Measurements from ENCODE around the gene RPIA. TPM values are rescaled to one million over a fixed set of nuclear protein-coding genes. Genes with fewer than 3 reads are reported as not detected.
A peak's percentile ranks its signal among the peaks of the same experiment; 100 is the strongest.

Gene RPIA
- total RNA-seq, 1 donor from 2014 or later, result 15.0 TPM

DNA sequence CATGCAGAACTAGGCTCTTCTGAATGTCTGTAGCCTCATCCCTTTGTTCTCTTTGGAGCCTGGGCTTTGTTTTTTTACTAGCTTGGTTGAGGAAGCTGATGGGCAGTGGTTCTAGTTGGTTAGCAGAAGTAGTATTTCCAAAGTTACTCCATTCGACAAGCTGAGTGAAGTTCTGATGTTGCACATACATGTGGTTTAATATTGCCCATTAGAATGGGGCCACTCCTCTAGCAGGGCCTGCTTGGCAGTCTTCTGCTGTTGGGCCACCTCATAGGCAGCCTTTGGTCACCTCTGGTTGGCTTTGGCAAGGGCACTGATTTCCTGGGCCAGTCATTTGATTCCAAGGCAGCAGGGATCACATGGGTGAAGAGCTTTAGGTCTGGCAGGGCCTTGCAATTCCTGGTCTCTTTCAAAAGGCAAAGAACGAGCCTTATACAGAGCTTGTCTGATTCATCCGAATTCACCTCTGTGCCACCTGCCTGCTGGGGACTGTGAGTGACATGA lies 2.5 kb downstream of the RPIA start:
- TF ChIP-seq, protein P1, sequence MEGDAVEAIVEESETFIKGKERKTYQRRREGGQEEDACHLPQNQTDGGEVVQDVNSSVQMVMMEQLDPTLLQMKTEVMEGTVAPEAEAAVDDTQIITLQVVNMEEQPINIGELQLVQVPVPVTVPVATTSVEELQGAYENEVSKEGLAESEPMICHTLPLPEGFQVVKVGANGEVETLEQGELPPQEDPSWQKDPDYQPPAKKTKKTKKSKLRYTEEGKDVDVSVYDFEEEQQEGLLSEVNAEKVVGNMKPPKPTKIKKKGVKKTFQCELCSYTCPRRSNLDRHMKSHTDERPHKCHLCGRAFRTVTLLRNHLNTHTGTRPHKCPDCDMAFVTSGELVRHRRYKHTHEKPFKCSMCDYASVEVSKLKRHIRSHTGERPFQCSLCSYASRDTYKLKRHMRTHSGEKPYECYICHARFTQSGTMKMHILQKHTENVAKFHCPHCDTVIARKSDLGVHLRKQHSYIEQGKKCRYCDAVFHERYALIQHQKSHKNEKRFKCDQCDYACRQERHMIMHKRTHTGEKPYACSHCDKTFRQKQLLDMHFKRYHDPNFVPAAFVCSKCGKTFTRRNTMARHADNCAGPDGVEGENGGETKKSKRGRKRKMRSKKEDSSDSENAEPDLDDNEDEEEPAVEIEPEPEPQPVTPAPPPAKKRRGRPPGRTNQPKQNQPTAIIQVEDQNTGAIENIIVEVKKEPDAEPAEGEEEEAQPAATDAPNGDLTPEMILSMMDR (IDR thresholded peaks at IDR 0.05), result no peak
- Mint-ChIP-seq H3K4me1 (ENCODE audit: unreplicated experiment) (peaks cover 29% of the 10 kb centered on the region), H3K36me3 (ENCODE audit: unreplicated experiment) (no peaks in the 10 kb centered on the region), H3K4me3 (ENCODE audit: unreplicated experiment) (no peak overlapping the region), H3K9me3 (ENCODE audit: unreplicated experiment) (peaks cover 3% of the 10 kb centered on the region), H3K27ac (ENCODE audit: unreplicated experiment) (no peak overlapping the region), H3K27me3 (ENCODE audit: unreplicated experiment) (no peaks in the 10 kb centered on the region)
- DNase-seq (ENCODE audit: extremely low spot score, unreplicated experiment), result no peak

GRCh38 chr2:88696611-88697010 lies 5.1 kb downstream of the RPIA start:
- no peak overlapping the region for H3K4me3 Mint-ChIP-seq (ENCODE audit: unreplicated experiment)

GRCh38 chr2:88697370-88698026 lies 6.0 kb downstream of the RPIA start:
- Mint-ChIP-seq H3K4me1 (ENCODE audit: unreplicated experiment) (peaks cover 16% of the 10 kb centered on the region), H3K36me3 (ENCODE audit: unreplicated experiment) (peaks cover 14% of the 10 kb centered on the region), H3K27ac (ENCODE audit: unreplicated experiment) (no peak overlapping the region), H3K4me3 (ENCODE audit: unreplicated experiment) (no peak overlapping the region), H3K27me3 (ENCODE audit: unreplicated experiment) (no peaks in the 10 kb centered on the region), H3K9me3 (ENCODE audit: unreplicated experiment) (no peaks in the 10 kb centered on the region)
- TF ChIP-seq, protein P1 (IDR thresholded peaks at IDR 0.05), result no peak
- peak; percentile 8 for DNase-seq (ENCODE audit: extremely low spot score, unreplicated experiment)

More at GRCh38 chr2:88696611-88697010, 5.1 kb downstream of the RPIA start:
- peak; percentile 8 for DNase-seq (ENCODE audit: extremely low spot score, unreplicated experiment)
- Mint-ChIP-seq H3K27ac (ENCODE audit: unreplicated experiment) (no peak overlapping the region), H3K27me3 (ENCODE audit: unreplicated experiment) (no peaks in the 10 kb centered on the region), H3K36me3 (ENCODE audit: unreplicated experiment) (peaks cover 7% of the 10 kb centered on the region), H3K9me3 (ENCODE audit: unreplicated experiment) (no peaks in the 10 kb centered on the region), H3K4me1 (ENCODE audit: unreplicated experiment) (peaks cover 21% of the 10 kb centered on the region)
- TF ChIP-seq, protein P1 (IDR thresholded peaks at IDR 0.05), result no peak

DNA sequence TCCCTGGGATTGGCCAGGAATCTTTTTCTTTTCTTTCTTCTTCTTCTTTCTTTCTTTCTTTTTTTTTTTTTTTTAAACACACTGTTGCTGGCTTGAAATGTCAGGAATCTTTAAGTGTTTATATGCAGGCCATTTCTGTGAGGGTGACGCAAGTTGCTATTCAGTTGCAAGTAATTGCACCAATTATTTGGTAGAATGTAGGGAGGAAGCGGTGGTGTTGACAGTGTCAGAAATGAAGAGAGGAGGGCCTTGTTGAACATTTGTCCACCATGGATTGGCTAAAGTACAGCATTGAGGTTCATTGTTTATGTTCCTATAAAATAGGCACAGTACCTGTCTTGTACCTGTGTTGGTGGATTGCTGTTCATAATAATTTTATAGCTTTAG lies 6.5 kb downstream of the RPIA start:
- DNase-seq (ENCODE audit: extremely low spot score, unreplicated experiment), result no peak
- TF ChIP-seq, protein P1 (IDR thresholded peaks at IDR 0.05), result no peak
- no peaks in the 10 kb centered on the region for H3K27me3 Mint-ChIP-seq (ENCODE audit: unreplicated experiment)
- no peak overlapping the region for H3K4me3 Mint-ChIP-seq (ENCODE audit: unreplicated experiment)
- H3K4me1 Mint-ChIP-seq (ENCODE audit: unreplicated experiment), result peaks cover 11% of the 10 kb centered on the region
- H3K9me3 Mint-ChIP-seq (ENCODE audit: unreplicated experiment), result no peaks in the 10 kb centered on the region
- H3K27ac Mint-ChIP-seq (ENCODE audit: unreplicated experiment), result no peak overlapping the region
- peaks cover 18% of the 10 kb centered on the region for H3K36me3 Mint-ChIP-seq (ENCODE audit: unreplicated experiment)

DNA sequence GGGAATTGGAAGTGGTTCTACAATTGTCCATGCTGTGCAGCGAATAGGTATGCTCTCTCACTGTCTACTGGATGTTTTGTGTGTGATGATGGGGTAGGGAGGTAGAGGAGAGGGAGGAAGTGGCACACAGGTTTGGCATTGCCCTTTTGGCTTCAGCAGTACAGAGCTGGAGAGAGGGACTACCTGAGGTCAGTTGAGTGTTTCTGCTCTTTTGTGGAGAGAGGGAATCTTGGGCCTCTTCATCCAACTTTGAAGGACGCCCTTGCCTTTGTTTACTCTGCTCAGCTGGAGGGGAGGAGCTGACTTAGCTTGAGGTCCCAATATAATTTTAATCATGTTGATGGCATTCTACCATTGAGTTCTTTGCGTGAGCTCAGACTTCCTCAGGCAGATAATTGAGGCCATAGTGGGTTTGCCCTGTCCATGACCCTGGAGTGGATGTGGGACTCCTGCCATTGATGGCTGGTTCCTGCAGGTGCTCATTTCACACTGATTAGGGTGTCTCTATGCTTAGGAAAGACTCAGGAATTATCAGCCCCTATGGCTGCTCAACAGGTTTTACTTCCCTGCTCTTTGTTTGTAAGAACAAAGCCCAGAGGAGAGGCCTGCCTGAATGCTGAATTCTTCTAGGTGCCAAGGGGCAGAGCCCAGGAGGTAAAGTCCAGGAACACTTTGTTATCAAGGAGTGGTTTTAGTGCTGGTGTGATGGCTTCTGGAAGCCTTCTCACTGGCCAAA lies 7.2 kb downstream of the RPIA start:
- H3K4me1 Mint-ChIP-seq (ENCODE audit: unreplicated experiment), result peaks cover 5% of the 10 kb centered on the region
- TF ChIP-seq, protein P1 (IDR thresholded peaks at IDR 0.05), result no peak
- peaks cover 20% of the 10 kb centered on the region for H3K36me3 Mint-ChIP-seq (ENCODE audit: unreplicated experiment)
- H3K4me3 Mint-ChIP-seq (ENCODE audit: unreplicated experiment), result no peak overlapping the region
- no peaks in the 10 kb centered on the region for H3K27me3 Mint-ChIP-seq (ENCODE audit: unreplicated experiment)
- DNase-seq (ENCODE audit: extremely low spot score, unreplicated experiment), result no peak
- no peak overlapping the region for H3K27ac Mint-ChIP-seq (ENCODE audit: unreplicated experiment)
- H3K9me3 Mint-ChIP-seq (ENCODE audit: unreplicated experiment), result no peaks in the 10 kb centered on the region

Data from osteocyte (in vitro differentiated cells).